Fibroblast of pulmonary artery (primary cell): ENCODE results near the gene DEGS1.
"Not testable (repeated sequence)": the region's sequence is repeated elsewhere in the genome, so short reads cannot be mapped to it uniquely, and the experiment has no call there.

ENCODE experiments used
- DNase-seq: peaks from one replicate; pipeline ENCODE4 v3.0.0-alpha.2; 2010; ENCODE audit warnings: low read depth
- H3K4me3 ChIP-seq: replicated peaks from 2 replicates; pipeline ENCODE4 v1.5.1; 2011; ENCODE audit warnings: low read depth, mild to moderate bottlenecking, control low read depth, low read length, moderate library complexity
- TF ChIP-seq, protein P1 (sequence below): IDR thresholded peaks from 2 replicates; pipeline ENCODE4 v1.5.1; 2011; ENCODE audit warnings: mild to moderate bottlenecking, control low read depth, low read length, inconsistent platforms; ENCODE audit errors: missing control alignments

Gene DEGS1

DNA sequence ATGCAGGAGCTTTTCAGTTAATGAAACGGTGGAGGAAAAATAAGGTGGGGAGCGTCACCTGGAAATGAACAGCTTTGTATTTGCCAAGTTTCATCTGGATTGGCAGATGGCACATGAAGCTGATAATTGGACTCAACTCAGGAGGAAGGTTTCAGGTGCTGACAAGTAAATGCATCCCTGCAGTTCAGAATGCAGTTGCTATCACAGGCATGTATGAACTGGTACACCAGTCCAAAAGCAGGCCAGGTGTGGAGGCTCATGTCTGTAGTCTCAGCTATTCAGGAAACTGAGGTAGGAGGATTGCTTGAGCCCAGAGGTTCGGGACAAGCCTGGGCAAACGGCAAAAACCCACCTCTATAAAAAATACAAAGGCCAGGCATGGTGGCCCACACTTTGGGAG, 15.5 kb downstream of the DEGS1 start:
- DNase-seq: no peak
- H3K4me3 ChIP-seq: no peak overlapping the region
- TF ChIP-seq, protein P1, sequence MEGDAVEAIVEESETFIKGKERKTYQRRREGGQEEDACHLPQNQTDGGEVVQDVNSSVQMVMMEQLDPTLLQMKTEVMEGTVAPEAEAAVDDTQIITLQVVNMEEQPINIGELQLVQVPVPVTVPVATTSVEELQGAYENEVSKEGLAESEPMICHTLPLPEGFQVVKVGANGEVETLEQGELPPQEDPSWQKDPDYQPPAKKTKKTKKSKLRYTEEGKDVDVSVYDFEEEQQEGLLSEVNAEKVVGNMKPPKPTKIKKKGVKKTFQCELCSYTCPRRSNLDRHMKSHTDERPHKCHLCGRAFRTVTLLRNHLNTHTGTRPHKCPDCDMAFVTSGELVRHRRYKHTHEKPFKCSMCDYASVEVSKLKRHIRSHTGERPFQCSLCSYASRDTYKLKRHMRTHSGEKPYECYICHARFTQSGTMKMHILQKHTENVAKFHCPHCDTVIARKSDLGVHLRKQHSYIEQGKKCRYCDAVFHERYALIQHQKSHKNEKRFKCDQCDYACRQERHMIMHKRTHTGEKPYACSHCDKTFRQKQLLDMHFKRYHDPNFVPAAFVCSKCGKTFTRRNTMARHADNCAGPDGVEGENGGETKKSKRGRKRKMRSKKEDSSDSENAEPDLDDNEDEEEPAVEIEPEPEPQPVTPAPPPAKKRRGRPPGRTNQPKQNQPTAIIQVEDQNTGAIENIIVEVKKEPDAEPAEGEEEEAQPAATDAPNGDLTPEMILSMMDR: no peak

- TF ChIP-seq, protein P1: no peak
- DNase-seq: no peak
- H3K4me3 ChIP-seq: no peak overlapping the region
Measured at GRCh38 chr1:224199679-224200078, 16.6 kb downstream of the DEGS1 start.

DNA sequence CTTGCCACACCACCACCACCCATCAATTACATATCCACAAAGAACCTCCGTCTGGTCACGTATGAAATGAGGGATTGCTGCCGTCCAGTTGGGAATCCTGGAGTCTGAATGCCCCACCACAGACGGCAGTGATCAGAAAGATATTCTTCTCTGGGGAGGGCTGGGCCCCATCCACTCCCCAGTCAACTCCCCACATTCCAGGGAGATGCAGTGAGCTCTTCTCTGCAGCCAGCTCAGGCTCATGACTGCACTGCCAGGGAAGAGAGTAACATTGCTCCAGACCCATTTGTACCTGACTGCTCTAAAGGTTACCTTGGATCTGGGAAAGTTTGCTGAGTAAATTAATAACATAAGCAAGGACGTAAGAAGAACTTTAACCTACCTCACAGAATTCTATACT, 18.3 kb downstream of the DEGS1 start:
- TF ChIP-seq, protein P1: no peak
- no peak for DNase-seq
- no peak overlapping the region for H3K4me3 ChIP-seq

GRCh38 chr1:224201853-224202252, 18.8 kb downstream of the DEGS1 start:
- TF ChIP-seq, protein P1: no peak
- no peak for DNase-seq
- H3K4me3 ChIP-seq: no peak overlapping the region

- peak; percentile 29 for DNase-seq
- H3K4me3 ChIP-seq: no peak overlapping the region
Measured at GRCh38 chr1:224203243-224204016, 20.4 kb downstream of the DEGS1 start.

DNA sequence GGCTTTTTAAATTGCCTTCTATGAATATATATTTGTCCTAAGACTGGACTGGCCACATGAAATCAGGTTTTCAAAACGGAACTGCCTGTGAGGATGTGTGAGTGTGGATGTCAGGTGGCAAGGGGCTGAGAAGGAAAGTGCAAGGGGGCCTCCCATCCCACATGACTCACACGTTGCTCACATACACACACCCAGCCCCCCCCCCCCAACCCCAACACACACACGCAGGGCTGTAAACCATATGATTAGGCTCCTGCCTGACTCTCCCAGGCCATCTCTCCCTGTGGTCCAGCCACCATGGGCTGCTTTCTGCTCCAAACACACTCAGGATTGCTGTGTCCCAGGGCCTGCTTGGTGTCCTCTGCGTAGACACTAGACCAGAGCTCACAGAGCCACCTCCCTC, 22.4 kb downstream of the DEGS1 start:
- TF ChIP-seq, protein P1: no peak
- peak; percentile 75 for DNase-seq
- peak overlapping the region; percentile 37 for H3K4me3 ChIP-seq

More at GRCh38 chr1:224203243-224204016, 20.4 kb downstream of the DEGS1 start:
- TF ChIP-seq, protein P1: no peak

GRCh38 chr1:224205931-224206538, 23.0 kb downstream of the DEGS1 start:
- not testable (repeated sequence) for DNase-seq, H3K4me3 ChIP-seq
